Astrocyte (in vitro differentiated cells and primary cell): ENCODE measurements around the gene ZNF385B.

Source experiments
- EZH2 ChIP-seq: IDR thresholded peaks from 2 replicates; pipeline ENCODE4 v1.6.1; 2012; ENCODE audit warnings: mild to moderate bottlenecking, low read length, inconsistent platforms; ENCODE audit not compliant: insufficient read depth
- TF ChIP-seq, protein P1 (sequence below): IDR thresholded peaks from 2 replicates; pipeline ENCODE4 v1.5.1; 2011; ENCODE audit warnings: low read depth, mild to moderate bottlenecking, inconsistent platforms, low read length, moderate library complexity; ENCODE audit not compliant: insufficient read depth

DNA sequence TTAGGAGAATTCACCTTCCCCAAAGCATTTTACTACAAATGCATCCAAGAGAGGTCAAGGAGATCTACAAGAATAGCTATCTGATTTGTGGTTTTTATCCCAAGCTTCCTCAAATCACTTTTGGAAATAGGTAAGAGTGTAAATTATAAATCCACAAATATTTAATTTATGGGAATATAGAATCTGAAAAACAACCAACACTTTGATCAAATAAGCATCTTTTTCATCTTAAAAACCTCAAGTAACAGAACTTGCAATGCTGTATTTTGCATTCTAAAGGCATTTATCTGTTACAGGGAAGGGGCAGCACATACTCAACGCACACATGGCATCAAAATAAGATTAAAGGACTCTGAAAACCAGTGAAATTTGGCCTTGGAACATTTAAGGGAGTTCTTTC is 1.9 kb downstream of the ZNF385B start:
- TF ChIP-seq, protein P1, sequence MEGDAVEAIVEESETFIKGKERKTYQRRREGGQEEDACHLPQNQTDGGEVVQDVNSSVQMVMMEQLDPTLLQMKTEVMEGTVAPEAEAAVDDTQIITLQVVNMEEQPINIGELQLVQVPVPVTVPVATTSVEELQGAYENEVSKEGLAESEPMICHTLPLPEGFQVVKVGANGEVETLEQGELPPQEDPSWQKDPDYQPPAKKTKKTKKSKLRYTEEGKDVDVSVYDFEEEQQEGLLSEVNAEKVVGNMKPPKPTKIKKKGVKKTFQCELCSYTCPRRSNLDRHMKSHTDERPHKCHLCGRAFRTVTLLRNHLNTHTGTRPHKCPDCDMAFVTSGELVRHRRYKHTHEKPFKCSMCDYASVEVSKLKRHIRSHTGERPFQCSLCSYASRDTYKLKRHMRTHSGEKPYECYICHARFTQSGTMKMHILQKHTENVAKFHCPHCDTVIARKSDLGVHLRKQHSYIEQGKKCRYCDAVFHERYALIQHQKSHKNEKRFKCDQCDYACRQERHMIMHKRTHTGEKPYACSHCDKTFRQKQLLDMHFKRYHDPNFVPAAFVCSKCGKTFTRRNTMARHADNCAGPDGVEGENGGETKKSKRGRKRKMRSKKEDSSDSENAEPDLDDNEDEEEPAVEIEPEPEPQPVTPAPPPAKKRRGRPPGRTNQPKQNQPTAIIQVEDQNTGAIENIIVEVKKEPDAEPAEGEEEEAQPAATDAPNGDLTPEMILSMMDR: no peak
- no peak for TF ChIP-seq EZH2
